ENCODE results near the gene OR7D4.
A peak's percentile ranks its signal among the peaks of the same experiment; 100 is the strongest.

DNA sequence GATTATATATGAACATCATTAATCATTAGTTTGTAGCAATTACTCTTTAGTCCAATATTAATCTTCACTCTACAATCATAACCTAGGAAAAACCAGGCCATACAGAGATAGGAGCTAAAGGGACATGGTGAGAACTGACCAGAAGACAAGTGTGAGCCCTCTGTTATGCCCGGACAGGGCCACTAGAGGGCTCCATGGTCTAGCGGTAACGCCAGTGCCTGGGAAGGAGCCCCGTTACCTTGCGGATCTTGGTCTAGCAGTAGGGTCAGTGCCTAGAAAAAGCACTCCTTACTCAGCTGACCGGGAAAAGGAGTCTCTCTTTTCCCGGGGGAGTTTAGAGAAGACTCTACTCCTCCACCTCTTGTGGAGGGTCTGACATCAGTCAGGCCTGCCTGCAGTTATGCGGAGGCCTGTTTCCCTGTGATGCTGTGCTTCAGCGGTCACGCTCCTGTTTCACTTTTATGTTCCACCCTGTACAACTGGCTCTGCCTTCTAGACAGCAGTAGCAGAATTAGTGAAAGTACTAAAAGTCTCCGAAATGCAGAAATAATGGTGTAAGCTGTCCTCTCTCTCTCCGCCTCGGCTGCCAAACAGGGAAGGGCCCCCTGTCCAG, 13.8 kb downstream of the OR7D4 start:
- TF ChIP-seq, protein P1, sequence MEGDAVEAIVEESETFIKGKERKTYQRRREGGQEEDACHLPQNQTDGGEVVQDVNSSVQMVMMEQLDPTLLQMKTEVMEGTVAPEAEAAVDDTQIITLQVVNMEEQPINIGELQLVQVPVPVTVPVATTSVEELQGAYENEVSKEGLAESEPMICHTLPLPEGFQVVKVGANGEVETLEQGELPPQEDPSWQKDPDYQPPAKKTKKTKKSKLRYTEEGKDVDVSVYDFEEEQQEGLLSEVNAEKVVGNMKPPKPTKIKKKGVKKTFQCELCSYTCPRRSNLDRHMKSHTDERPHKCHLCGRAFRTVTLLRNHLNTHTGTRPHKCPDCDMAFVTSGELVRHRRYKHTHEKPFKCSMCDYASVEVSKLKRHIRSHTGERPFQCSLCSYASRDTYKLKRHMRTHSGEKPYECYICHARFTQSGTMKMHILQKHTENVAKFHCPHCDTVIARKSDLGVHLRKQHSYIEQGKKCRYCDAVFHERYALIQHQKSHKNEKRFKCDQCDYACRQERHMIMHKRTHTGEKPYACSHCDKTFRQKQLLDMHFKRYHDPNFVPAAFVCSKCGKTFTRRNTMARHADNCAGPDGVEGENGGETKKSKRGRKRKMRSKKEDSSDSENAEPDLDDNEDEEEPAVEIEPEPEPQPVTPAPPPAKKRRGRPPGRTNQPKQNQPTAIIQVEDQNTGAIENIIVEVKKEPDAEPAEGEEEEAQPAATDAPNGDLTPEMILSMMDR (IDR thresholded peaks at IDR 0.05; ENCODE audit: insufficient read depth, low read depth, low read length): peak; percentile 66
- no peak for TF ChIP-seq EZH2 (IDR thresholded peaks at IDR 0.05; ENCODE audit: insufficient read depth, low read length)

All from astrocyte (in vitro differentiated cells and primary cell).